Activated naive CD8-positive, alpha-beta T cell (primary cell): ENCODE results near the gene RAB17.
"Not testable (repeated sequence)": the region's sequence is repeated elsewhere in the genome, so short reads cannot be mapped to it uniquely, and the experiment has no call there.

Experiments
- H3K27ac Mint-ChIP-seq: one replicate; pipeline ENCODE4 v1.8.0; 2021; ENCODE audit warnings: mixed read lengths
- H3K27me3 Mint-ChIP-seq: one replicate; pipeline ENCODE4 v1.8.0; 2021; ENCODE audit warnings: mixed read lengths
- H3K36me3 Mint-ChIP-seq: one replicate; pipeline ENCODE4 v1.8.0; 2021; ENCODE audit warnings: mixed read lengths
- H3K4me1 Mint-ChIP-seq: one replicate; pipeline ENCODE4 v1.8.0; 2021; ENCODE audit warnings: low read depth, mixed read lengths
- H3K4me3 Mint-ChIP-seq: one replicate; pipeline ENCODE4 v1.8.0; 2021; ENCODE audit warnings: mild to moderate bottlenecking, mixed read lengths
- H3K9me3 Mint-ChIP-seq: one replicate; pipeline ENCODE4 v1.8.0; 2021; ENCODE audit warnings: low read depth, mixed read lengths

RAB17 gene

GRCh38 chr2:237597196-237598145, 6.9 kb upstream of the RAB17 start:
- no peaks in the 10 kb centered on the region for H3K9me3 Mint-ChIP-seq
- H3K4me1 Mint-ChIP-seq: no peaks in the 10 kb centered on the region
- H3K4me3 Mint-ChIP-seq: no peak overlapping the region
- H3K27me3 Mint-ChIP-seq: no peaks in the 10 kb centered on the region
- no peak overlapping the region for H3K27ac Mint-ChIP-seq
- H3K36me3 Mint-ChIP-seq: no peaks in the 10 kb centered on the region

- no peaks in the 10 kb centered on the region for H3K27me3 Mint-ChIP-seq
- peaks cover 1% of the 10 kb centered on the region for H3K4me1 Mint-ChIP-seq
- H3K36me3 Mint-ChIP-seq: no peaks in the 10 kb centered on the region
- H3K4me3 Mint-ChIP-seq: no peak overlapping the region
- no peak overlapping the region for H3K27ac Mint-ChIP-seq
- no peaks in the 10 kb centered on the region for H3K9me3 Mint-ChIP-seq
These were observed 6.1 kb upstream of the RAB17 start for GRCh38 chr2:237596520-237597195.

GRCh38 chr2:237595829-237596519, 5.4 kb upstream of the RAB17 start:
- not testable (repeated sequence) for H3K9me3 Mint-ChIP-seq, H3K27ac Mint-ChIP-seq, H3K4me3 Mint-ChIP-seq, H3K27me3 Mint-ChIP-seq, H3K36me3 Mint-ChIP-seq, H3K4me1 Mint-ChIP-seq

GRCh38 chr2:237594514-237594871, 4.0 kb upstream of the RAB17 start:
- H3K27me3 Mint-ChIP-seq: no peaks in the 10 kb centered on the region
- no peak overlapping the region for H3K27ac Mint-ChIP-seq
- peaks cover 14% of the 10 kb centered on the region for H3K4me1 Mint-ChIP-seq
- no peaks in the 10 kb centered on the region for H3K36me3 Mint-ChIP-seq
- no peaks in the 10 kb centered on the region for H3K9me3 Mint-ChIP-seq
- no peak overlapping the region for H3K4me3 Mint-ChIP-seq

GRCh38 chr2:237593596-237594320, 3.2 kb upstream of the RAB17 start:
- Mint-ChIP-seq H3K27me3 (no peaks in the 10 kb centered on the region), H3K4me1 (peaks cover 14% of the 10 kb centered on the region), H3K36me3 (no peaks in the 10 kb centered on the region), H3K9me3 (no peaks in the 10 kb centered on the region), H3K27ac (no peak overlapping the region), H3K4me3 (no peak overlapping the region)

GRCh38 chr2:237593036-237593435, 2.5 kb upstream of the RAB17 start:
- no peaks in the 10 kb centered on the region for H3K9me3 Mint-ChIP-seq
- no peak overlapping the region for H3K27ac Mint-ChIP-seq
- H3K27me3 Mint-ChIP-seq: no peaks in the 10 kb centered on the region
- no peaks in the 10 kb centered on the region for H3K36me3 Mint-ChIP-seq
- no peak overlapping the region for H3K4me3 Mint-ChIP-seq
- peaks cover 14% of the 10 kb centered on the region for H3K4me1 Mint-ChIP-seq

- H3K27me3 Mint-ChIP-seq: no peaks in the 10 kb centered on the region
- H3K9me3 Mint-ChIP-seq: no peaks in the 10 kb centered on the region
- H3K4me3 Mint-ChIP-seq: no peak overlapping the region
- no peaks in the 10 kb centered on the region for H3K36me3 Mint-ChIP-seq
- H3K4me1 Mint-ChIP-seq: peaks cover 14% of the 10 kb centered on the region
- no peak overlapping the region for H3K27ac Mint-ChIP-seq
These were observed 2.0 kb upstream of the RAB17 start for GRCh38 chr2:237592425-237592980.

- Mint-ChIP-seq H3K4me3 (no peak overlapping the region), H3K36me3 (no peaks in the 10 kb centered on the region), H3K27ac (no peak overlapping the region), H3K27me3 (no peaks in the 10 kb centered on the region), H3K9me3 (no peaks in the 10 kb centered on the region), H3K4me1 (peaks cover 14% of the 10 kb centered on the region)
These were observed 777 bp upstream of the RAB17 start for GRCh38 chr2:237591141-237591881.

GRCh38 chr2:237588044-237588696, 2.4 kb downstream of the RAB17 start:
- Mint-ChIP-seq H3K4me1 (peaks cover 14% of the 10 kb centered on the region), H3K27ac (no peak overlapping the region), H3K36me3 (no peaks in the 10 kb centered on the region), H3K27me3 (no peaks in the 10 kb centered on the region), H3K4me3 (no peak overlapping the region), H3K9me3 (no peaks in the 10 kb centered on the region)

- H3K36me3 Mint-ChIP-seq: no peaks in the 10 kb centered on the region
- H3K27me3 Mint-ChIP-seq: no peaks in the 10 kb centered on the region
- H3K4me1 Mint-ChIP-seq: peaks cover 9% of the 10 kb centered on the region
- H3K9me3 Mint-ChIP-seq: no peaks in the 10 kb centered on the region
- no peak overlapping the region for H3K27ac Mint-ChIP-seq
- no peak overlapping the region for H3K4me3 Mint-ChIP-seq
These were observed 4.8 kb downstream of the RAB17 start for GRCh38 chr2:237585590-237586221.

GRCh38 chr2:237583385-237584295, 6.9 kb downstream of the RAB17 start:
- Mint-ChIP-seq H3K27ac (no peak overlapping the region), H3K27me3 (no peaks in the 10 kb centered on the region), H3K4me1 (peaks cover 6% of the 10 kb centered on the region), H3K4me3 (no peak overlapping the region), H3K36me3 (no peaks in the 10 kb centered on the region), H3K9me3 (no peaks in the 10 kb centered on the region)
